ENCODE measurements around the gene PCSK9. TPM values are rescaled to one million over a fixed set of nuclear protein-coding genes. Genes with fewer than 3 reads are reported as not detected.

Gene PCSK9
- total RNA-seq, 2 donors from 2014 or later: not detected

GRCh38 chr1:55052221-55053142 lies 13.1 kb downstream of the PCSK9 start:
- DNase-seq (ENCODE audit: low spot score): no peak
- no peaks in the 10 kb centered on the region for H3K9me3 Mint-ChIP-seq
- H3K27ac Mint-ChIP-seq: no peak overlapping the region
- H3K27me3 Mint-ChIP-seq: no peaks in the 10 kb centered on the region
- ATAC-seq: no peak
- no peak overlapping the region for H3K4me3 Mint-ChIP-seq
- no peaks in the 10 kb centered on the region for H3K36me3 Mint-ChIP-seq
- no peaks in the 10 kb centered on the region for H3K4me1 Mint-ChIP-seq (ENCODE audit: low read depth in 2 of 2)

- no peaks in the 10 kb centered on the region for H3K36me3 Mint-ChIP-seq
- H3K27ac Mint-ChIP-seq: no peak overlapping the region
- ATAC-seq (no peak), DNase-seq (ENCODE audit: low spot score) (no peak)
- no peaks in the 10 kb centered on the region for H3K27me3 Mint-ChIP-seq
- H3K4me1 Mint-ChIP-seq (ENCODE audit: low read depth in 2 of 2): no peaks in the 10 kb centered on the region
- H3K4me3 Mint-ChIP-seq: no peak overlapping the region
- H3K9me3 Mint-ChIP-seq: no peaks in the 10 kb centered on the region
These were observed 14.1 kb downstream of the PCSK9 start for GRCh38 chr1:55053265-55053954.

GRCh38 chr1:55054396-55054795 lies 15.0 kb downstream of the PCSK9 start:
- DNase-seq (ENCODE audit: low spot score) (no peak), ATAC-seq (no peak)
- H3K36me3 Mint-ChIP-seq: no peaks in the 10 kb centered on the region
- H3K27ac Mint-ChIP-seq: no peak overlapping the region
- H3K4me1 Mint-ChIP-seq (ENCODE audit: low read depth in 2 of 2): no peaks in the 10 kb centered on the region
- H3K27me3 Mint-ChIP-seq: no peaks in the 10 kb centered on the region
- H3K4me3 Mint-ChIP-seq: no peak overlapping the region
- no peaks in the 10 kb centered on the region for H3K9me3 Mint-ChIP-seq

GRCh38 chr1:55055084-55055882 lies 15.9 kb downstream of the PCSK9 start:
- peaks cover 2 to 4% of the 10 kb centered on the region in 2 donors for H3K4me1 Mint-ChIP-seq (ENCODE audit: low read depth in 2 of 2)
- no peaks in the 10 kb centered on the region for H3K9me3 Mint-ChIP-seq
- no peak overlapping the region for H3K27ac Mint-ChIP-seq
- H3K27me3 Mint-ChIP-seq: no peaks in the 10 kb centered on the region
- no peak overlapping the region for H3K4me3 Mint-ChIP-seq
- DNase-seq (ENCODE audit: low spot score) (no peak), ATAC-seq (no peak)
- no peaks in the 10 kb centered on the region for H3K36me3 Mint-ChIP-seq

- ATAC-seq: no peak
- H3K36me3 Mint-ChIP-seq: no peaks in the 10 kb centered on the region
- no peaks in the 10 kb centered on the region for H3K9me3 Mint-ChIP-seq
- DNase-seq (ENCODE audit: low spot score): no peak
- no peak overlapping the region for H3K27ac Mint-ChIP-seq
- no peak overlapping the region for H3K4me3 Mint-ChIP-seq
- H3K27me3 Mint-ChIP-seq: no peaks in the 10 kb centered on the region
- peaks cover 8% of the 10 kb centered on the region in 2 donors for H3K4me1 Mint-ChIP-seq (ENCODE audit: low read depth in 2 of 2)
These were observed 16.7 kb downstream of the PCSK9 start for GRCh38 chr1:55055951-55056631.

- DNase-seq (ENCODE audit: low spot score): no peak
- Mint-ChIP-seq H3K4me3 (no peak overlapping the region), H3K4me1 (ENCODE audit: low read depth in 2 of 2) (peaks cover 8% of the 10 kb centered on the region in 2 donors), H3K9me3 (no peaks in the 10 kb centered on the region), H3K36me3 (no peaks in the 10 kb centered on the region), H3K27ac (no peak overlapping the region), H3K27me3 (no peaks in the 10 kb centered on the region)
- ATAC-seq: no peak
These were observed 17.3 kb downstream of the PCSK9 start for GRCh38 chr1:55056632-55056992.

GRCh38 chr1:55057270-55057955 lies 18.1 kb downstream of the PCSK9 start:
- Mint-ChIP-seq H3K27me3 (no peaks in the 10 kb centered on the region), H3K4me1 (ENCODE audit: low read depth in 2 of 2) (peaks cover 8% of the 10 kb centered on the region in 2 donors), H3K36me3 (no peaks in the 10 kb centered on the region), H3K9me3 (no peaks in the 10 kb centered on the region), H3K27ac (no peak overlapping the region), H3K4me3 (no peak overlapping the region)
- ATAC-seq: no peak
- no peak for DNase-seq (ENCODE audit: low spot score)

GRCh38 chr1:55057956-55058298 lies 18.6 kb downstream of the PCSK9 start:
- Mint-ChIP-seq H3K27ac (no peak overlapping the region), H3K4me1 (ENCODE audit: low read depth in 2 of 2) (peaks cover 8% of the 10 kb centered on the region in 2 donors), H3K9me3 (no peaks in the 10 kb centered on the region), H3K4me3 (no peak overlapping the region), H3K36me3 (no peaks in the 10 kb centered on the region), H3K27me3 (no peaks in the 10 kb centered on the region)
- no peak for DNase-seq (ENCODE audit: low spot score)
- ATAC-seq: no peak

GRCh38 chr1:55059302-55060132 lies 20.2 kb downstream of the PCSK9 start:
- H3K27me3 Mint-ChIP-seq: no peaks in the 10 kb centered on the region
- DNase-seq (ENCODE audit: low spot score) (no peak), ATAC-seq (no peak)
- no peak overlapping the region for H3K27ac Mint-ChIP-seq
- no peaks in the 10 kb centered on the region for H3K36me3 Mint-ChIP-seq
- no peaks in the 10 kb centered on the region for H3K9me3 Mint-ChIP-seq
- H3K4me1 Mint-ChIP-seq (ENCODE audit: low read depth in 2 of 2): peaks cover 8% of the 10 kb centered on the region in 2 donors
- no peak overlapping the region for H3K4me3 Mint-ChIP-seq

- Mint-ChIP-seq H3K36me3 (no peaks in the 10 kb centered on the region), H3K4me3 (no peak overlapping the region), H3K9me3 (no peaks in the 10 kb centered on the region), H3K27ac (no peak overlapping the region), H3K27me3 (no peaks in the 10 kb centered on the region), H3K4me1 (ENCODE audit: low read depth in 2 of 2) (peaks cover 8% of the 10 kb centered on the region in 2 donors)
- ATAC-seq: peak; percentile 66 to 73
- no peak for DNase-seq (ENCODE audit: low spot score)
These were observed 21.0 kb downstream of the PCSK9 start for GRCh38 chr1:55060133-55060999.

- Mint-ChIP-seq H3K9me3 (no peaks in the 10 kb centered on the region), H3K4me1 (ENCODE audit: low read depth in 2 of 2) (peaks cover 8% of the 10 kb centered on the region in 2 donors), H3K4me3 (no peak overlapping the region), H3K27ac (no peak overlapping the region), H3K27me3 (no peaks in the 10 kb centered on the region), H3K36me3 (no peaks in the 10 kb centered on the region)
- DNase-seq (ENCODE audit: low spot score) (no peak), ATAC-seq (no peak)
These were observed 21.8 kb downstream of the PCSK9 start for GRCh38 chr1:55061000-55061705.

Data from natural killer cell treated with Interleukin-12 subunit alpha and Interleukin-12 subunit beta and Interleukin-15 and Interleukin-18, amount 100 ng/mL, for 72 hours (primary cell).